NT2/D1 (cell line): ENCODE data around the gene FGF19.

ENCODE experiments used
- SUZ12 ChIP-seq: IDR thresholded peaks from 2 replicates; pipeline ENCODE4 v1.6.1; 2011; ENCODE audit not compliant: insufficient read length, insufficient read depth; ENCODE audit errors: extremely low read depth
- YY1 ChIP-seq: IDR thresholded peaks from 2 replicates; pipeline ENCODE4 v1.6.1; 2011; ENCODE audit not compliant: insufficient read length, insufficient read depth
- ZNF274 ChIP-seq: IDR thresholded peaks from 2 replicates; pipeline ENCODE4 v1.6.1; 2011; ENCODE audit warnings: mild to moderate bottlenecking, low read depth, low read length

DNA sequence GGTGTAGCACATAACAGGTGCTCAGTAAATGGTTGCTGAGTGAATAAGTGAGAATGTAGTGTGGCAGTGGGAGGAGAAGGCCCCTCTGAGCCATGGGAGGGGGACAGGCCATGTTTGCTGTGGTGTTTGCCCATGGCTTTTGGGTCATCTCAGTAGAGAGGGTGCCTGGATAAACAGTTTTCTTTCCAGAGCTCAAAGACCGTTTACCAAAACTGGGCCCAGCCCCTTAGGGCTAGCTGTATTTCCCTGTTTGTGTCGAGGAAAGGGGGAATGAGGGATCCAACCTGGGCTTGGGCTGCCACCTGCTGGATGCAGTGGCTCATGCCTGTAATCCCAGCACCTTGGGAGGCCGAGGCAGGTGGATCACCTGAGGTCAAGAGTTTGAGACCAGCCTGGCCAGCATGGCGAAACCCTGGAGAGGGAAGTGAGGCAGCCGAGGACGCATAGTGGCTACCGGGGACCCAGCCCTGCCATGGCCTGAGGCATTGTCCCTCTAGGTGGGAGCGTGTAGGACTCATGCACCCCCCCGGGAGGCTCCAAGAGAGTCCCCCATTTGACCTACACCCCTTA is 20.0 kb downstream of the FGF19 start:
- TF ChIP-seq YY1 (no peak), ZNF274 (no peak), SUZ12 (no peak)
